Measurements from ENCODE around the gene RNF213.

The RNF213 gene

DNA sequence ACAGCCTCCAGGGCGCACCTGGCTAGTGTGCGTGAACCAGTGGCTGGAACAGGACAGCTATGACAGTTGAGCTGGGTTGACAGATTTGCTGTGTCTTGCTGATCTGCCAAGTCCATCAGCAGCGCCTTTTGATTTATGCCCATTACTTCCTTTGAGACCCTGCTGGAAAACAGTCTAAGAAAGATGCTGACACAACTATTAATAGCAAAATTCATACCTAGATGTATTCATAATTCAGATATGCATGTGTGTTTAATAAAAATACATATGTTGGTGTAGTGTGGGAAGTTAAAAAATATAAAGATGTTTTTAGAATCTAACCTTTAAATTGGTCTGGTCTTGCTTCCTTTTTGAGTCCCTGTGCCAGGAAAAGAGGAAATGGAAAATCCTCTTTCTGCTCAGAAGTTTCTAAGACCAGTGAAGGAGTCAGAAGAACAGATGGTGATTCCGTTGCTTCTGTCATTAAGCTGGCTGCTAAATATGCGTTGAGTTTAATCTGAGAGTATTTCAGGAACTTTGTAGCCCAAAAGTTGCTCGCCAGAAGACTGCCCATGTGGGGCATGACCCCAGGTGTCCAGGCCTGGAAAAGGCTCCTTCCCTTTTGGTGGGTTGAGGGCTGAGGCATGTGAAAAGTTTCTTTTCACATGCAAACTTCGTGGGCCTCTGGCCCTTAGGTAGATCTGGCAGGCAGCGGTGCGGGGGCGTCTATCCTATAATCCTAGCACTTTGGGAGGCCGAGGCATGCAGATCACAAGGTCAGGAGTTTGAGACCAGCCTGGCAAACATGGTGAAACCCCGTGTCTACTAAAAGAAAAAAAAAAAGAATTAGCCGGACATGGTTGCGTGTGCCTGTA is 114.3 kb downstream of the RNF213 start:
- DNase-seq, result no peak

DNA sequence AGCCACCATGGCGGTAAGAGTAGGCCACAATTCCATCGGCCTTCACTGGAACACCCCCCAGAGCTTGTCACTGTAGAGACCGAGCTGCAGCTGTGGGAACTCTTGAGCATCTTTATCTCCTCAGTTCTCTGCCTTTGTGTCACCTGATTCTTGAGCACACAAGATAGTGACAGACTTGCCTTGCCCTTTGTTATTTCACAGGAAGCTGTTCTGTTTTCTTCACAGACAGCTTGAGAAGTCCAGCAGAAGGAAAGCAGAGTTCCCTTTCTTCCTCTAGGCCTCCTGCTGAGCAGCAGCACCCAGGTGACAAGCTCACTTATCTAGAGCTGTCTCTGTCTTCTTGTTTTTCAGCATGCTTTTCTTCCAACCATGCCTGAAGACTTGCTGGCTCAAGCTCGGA is 115.9 kb downstream of the RNF213 start:
- no peak for DNase-seq

DNA sequence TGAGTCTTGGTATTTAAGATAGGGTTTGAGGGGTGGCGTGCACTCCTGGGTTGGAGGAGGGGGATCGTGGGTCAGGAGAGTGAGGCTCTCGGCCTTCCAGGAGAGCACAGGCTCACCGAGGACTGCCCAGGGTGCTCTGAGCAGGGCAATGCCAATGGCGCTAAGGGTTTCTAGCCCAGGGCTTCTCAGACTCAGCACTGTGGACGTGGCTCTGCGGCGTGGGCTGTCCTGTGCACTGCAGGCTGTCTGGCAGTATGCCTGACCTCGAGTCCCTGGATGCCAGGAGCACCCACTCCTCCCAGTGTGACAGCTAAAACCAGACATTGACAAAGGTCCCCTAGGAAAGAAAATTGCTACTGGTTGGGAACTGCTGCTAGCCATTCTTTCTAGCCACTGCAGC is 117.1 kb downstream of the RNF213 start:
- DNase-seq, result no peak

DNA sequence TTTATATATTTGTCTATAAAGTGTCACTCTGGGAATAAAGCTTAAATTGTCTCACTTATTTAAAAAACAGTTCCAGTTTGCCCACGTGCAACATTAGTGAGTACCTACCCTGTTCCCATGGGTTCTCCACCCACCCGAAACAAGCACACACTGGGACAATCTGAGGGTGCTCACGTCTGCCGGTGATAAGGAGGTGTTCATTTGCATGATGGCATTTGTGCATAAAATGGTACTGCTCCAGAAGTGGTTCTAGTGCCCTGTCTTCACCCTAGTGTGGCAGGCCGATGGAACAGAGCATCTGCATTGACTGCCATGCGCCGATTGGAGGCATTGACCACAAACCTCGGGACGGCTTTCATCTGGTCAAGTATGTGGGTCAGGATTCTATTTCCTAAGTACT is 118.7 kb downstream of the RNF213 start:
- no peak for DNase-seq

DNA sequence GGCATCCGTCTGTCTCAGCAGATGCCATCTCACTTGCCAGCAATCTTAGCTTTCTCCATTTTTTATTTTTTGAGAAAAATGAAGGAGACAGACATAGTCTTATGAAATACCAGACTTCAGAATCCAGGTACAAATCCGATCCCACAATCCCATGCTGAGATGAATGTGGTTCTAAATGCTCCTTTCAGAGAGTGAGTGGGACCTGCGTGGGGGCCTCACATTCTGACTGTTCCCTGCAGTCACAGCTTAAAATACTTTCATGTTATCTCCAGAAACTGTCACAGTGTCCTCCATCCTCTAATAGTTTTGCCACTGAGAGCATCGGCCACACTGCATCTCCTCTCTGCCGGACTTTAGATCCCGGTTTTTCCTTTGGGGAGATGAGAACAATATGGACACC is 119.4 kb downstream of the RNF213 start:
- no peak for DNase-seq

DNA sequence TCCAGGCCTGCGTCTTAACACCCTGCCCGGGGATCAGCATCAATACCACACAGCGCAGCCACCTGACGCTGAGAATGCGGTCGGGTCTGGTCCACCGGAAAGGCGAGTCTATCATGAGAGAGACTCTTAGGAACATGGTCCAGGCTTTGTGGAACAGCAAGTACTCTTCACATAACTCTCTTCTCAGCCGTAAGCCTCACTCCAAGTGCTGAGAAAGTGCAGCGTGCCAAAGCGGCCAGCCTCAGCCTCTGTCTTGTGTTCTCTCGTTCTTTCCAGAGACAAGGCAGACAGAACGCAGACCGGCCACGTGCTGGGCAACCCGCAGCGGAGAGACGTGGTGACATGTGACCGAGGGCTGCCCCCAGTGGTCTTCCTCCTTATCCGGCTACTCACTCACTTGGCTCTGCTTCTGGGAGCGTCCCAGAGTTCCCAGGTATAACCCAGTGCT is 119.9 kb downstream of the RNF213 start:
- no peak for DNase-seq

DNA sequence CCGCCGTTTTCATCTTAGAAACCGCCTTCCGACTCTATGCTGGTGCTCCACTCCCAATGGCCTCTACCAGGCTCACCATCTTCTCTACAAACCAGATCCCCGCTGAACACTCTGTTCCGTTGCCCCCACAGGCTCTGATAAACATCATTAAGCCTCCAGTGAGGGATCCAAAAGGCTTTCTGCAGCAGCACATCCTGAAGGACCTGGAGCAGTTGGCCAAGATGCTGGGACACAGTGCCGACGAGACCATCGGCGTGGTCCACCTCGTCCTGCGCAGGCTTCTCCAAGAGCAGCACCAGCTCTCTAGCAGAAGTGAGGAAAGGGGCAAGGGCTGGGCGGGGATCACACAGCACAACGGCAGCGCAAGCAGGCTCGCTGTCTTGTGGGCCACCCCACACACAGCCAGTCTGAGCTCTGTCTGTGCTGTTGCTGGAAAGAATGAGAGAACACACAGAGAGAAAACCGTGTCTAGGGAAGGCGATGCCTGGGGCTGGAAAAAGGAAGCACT is 120.8 kb downstream of the RNF213 start:
- no peak for DNase-seq

DNA sequence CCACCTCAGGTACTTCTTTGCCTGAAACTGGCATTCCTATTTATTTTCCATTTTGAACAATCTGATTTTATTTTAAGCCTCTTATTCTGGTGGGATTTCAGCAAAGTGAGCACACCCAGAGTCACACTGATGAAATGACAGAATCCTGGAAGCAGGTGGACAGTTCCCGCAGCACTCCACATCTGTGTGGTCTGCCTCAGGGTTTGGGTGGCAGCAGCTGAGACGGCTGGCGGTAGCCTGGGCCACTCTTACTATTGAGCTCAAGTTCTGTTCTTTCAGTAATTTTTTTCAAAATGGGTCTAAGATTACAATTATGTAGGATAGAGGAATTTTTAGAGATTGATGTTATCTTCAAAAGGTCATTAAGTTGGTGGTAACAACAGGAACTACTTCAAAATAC is 121.8 kb downstream of the RNF213 start:
- no peak for DNase-seq

DNA sequence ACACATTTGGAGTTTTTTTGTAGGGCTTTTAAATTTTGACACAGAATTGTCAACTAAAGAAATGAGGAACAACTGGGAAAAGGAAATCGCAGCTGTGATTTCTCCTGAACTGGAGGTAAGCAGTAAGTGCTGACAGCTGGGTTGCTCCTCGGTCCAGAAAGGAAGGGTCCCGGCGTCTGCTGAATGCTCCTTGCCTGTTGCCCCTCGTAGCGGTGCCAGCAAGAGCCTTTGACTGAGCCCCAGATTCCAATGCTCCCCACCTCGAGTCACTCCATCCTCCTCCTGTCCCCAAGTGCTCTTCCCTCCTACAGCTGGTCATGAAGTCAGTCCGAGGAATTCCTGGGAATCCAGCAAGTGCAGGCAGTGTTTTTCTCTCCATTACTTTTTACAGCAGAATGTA is 122.3 kb downstream of the RNF213 start:
- no peak for DNase-seq

DNA sequence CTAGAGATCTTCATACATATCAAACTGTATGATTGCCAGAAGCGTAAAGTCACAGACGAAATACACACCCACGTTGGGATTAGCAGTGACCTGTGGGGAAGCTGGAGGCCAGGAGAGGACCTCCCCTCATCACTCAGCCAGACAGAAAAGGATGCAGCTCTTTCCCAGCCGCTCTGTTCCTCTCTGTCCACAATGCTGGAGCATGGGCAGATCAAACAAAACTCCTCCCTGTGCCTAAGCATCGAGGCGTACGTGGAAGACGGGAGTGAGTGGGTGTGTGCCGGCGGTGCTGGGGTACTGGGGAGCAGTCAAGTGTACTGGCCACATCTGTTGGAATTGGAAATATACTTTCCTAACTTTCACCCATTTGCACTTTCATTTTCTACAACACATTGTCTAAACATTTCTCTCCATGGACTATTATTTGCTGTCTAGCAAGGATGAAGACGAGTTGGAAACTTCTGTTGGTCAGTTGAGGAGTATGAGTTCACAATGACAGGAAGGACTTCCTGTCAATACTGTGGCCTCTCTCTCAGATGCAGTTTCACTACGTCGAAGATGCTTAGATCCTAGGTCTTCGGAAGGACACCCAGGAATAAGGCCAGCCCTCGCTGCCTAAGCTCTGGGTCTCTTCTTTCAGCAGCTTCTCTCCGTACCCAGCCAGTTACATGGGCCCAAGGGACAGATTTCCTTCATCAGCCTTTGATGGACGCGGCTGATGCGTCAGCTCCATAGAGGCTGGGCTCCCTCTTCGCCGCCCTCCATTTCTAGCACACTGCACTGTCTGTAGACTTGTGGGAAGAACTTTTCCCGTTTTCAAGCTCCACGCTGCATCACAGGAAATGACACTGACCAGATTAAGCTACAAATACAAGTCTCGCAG is 123.7 kb downstream of the RNF213 start:
- DNase-seq, result no peak

DNA sequence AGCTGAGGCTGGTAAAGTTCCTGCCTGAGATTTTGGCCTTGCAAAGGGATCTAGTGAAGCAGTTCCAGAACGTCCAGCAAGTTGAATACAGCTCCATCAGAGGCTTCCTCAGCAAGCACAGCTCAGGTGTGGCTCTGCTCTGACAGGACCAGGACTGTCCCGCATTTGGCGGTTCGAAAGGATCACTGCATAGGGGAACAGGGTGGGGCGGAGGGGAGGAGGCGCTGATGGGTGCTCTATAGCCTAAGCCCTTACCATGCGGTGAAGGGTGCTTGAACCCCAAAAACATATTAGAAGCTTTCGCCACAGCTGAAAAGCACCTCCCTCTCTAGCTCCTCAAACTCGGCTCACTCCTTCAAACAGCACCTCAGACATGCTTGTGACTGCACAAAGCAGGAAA is 124.4 kb downstream of the RNF213 start:
- DNase-seq, result no peak

DNA sequence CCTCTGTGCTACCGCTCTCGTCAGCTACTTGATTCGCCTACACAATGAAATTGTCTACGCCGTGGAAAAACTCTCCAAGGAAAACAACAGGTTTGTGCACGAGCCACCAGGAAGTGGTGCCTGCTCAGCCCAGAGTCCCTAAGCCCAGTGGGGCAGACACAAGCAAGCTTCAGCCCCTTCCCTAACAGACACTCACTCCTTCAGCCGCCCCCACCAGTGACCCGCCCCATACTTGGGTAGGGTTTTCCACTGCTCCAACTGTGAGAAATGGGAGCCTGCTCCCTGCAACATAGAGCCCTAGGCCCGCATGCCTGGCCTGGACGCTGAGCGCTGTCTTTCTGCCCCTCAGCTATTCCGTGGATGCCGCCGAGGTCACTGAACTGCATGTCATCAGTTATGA is 125.7 kb downstream of the RNF213 start:
- no peak for DNase-seq

DNA sequence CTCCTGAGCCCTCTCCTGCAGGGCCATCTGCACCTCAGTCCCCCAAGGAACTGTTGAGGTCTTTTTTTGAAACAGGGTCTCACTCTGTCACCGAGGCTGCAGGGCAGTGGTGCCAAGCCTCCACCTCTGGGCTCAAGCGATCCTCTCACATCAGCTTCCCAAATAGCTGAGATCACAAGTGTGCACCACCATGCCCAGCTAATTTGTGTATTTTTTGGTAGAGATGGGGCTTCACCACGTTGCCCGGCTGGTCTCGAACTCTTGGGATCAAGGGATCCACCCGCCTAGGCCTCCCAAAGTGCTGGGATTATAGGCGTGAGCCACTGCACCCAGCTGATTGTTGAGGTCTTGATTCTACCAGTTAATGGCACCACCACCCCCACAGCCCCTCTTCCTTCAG is 126.4 kb downstream of the RNF213 start:
- no peak for DNase-seq

DNA sequence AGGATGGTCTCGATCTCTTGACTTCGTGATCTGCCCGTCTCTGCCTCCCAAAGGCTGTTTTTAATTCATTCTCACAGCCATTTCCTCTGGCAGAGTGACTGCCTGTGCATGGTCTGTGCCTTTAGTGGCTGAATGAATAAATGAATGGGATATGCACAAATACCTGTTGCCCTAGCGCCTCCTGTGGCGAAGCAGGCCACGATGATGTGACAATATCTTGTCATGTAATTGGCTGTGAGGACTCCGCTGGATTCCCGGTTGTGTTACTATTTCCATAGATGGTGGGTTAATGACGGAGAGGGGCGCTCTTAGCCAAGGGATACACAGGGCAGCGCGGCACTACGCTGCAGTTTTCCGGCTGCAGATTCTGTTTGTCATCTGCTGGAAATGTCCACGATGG is 127.5 kb downstream of the RNF213 start:
- DNase-seq, result no peak

DNA sequence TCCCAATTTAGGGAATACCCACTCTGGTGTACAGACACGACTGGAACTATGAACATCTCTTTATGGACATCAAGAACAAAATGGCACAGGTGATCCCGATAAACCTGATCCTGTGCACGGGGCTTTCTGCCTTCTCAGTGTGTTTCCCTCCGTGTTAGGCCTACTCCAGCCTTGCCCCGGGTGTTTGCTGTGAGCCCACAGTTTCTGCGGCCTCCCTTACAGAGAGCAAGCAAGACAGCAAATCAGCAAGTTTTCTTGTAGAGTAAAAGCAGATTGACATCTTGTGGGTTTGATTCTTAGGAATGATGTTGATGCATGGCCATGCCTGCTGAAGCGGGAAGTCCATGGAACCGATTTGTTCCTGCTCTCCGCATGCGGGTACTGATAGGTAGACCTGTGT is 127.9 kb downstream of the RNF213 start:
- DNase-seq, result no peak

DNA sequence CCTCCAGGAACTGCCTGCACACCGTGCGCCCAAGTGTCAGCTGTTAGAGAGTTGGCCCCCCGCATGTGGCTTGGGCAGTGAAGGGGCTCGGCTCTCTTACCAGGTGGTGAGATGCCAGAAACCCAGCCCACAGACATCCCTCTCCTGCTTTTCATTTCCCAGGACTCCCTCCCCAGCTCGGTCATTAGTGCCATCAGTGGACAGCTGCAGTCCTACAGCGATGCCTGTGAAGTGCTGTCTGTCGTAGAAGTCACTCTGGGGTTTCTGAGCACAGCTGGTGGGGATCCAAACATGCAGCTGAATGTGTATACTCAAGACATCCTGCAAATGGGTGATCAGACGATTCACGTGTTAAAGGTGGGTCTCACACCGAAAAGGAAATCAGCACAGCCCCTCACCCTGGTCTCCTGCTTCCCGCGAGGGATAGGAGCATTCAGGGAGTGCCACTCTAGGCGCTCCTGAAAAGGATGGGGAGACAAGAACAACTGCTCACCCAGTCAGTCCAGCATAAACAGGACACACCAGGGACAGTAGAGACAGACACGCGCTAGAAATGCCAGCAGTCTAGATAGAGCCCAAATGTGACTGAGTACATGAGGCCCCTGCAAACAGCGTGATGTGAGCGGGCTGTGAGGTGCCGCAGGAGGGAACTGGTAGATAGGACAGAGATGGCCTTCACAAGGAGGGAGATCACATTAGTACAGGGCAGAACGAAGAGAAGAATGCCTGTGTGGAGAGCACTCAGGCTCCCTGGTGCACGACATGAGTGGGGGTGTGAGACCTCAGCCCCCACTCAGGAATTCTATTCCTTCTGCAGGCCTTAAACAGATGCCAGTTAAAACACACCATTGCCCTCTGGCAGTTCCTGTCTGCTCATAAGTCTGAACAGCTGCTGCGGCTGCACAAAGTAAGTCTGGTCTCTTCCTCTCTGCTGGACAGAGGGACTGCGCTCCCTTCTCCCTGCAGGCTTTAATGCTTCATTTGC is 128.7 kb downstream of the RNF213 start:
- no peak for DNase-seq

DNA sequence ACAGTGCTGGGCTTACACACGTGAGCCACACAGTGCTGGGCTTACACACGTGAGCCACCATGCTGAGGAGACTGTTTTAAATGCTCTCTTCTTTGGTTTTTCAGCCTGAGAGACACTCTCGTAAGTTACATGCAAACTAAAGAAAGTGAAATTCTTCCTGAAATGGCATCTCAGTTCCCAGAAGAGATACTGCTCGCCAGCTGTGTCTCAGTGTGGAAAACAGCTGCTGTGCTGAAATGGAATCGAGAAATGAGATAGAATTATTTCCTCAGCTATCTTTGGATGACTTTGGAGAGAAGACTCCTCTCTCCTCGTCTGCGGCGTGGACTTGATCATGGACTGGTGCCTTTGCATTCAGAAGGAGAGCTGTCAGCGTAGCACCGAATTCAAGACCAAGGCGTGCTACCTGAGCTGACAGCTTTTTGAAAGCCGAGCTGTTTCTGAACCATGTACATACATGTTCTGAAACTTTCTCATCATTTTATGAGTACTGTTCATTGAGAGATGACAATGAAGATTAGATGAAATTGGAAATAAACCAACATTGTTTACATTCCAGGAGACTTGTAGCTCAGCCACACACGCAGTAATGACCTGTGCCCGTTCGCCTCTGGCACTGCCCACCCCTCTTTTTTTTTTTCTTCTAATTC is 132.7 kb downstream of the RNF213 start:
- DNase-seq, result no peak

DNA sequence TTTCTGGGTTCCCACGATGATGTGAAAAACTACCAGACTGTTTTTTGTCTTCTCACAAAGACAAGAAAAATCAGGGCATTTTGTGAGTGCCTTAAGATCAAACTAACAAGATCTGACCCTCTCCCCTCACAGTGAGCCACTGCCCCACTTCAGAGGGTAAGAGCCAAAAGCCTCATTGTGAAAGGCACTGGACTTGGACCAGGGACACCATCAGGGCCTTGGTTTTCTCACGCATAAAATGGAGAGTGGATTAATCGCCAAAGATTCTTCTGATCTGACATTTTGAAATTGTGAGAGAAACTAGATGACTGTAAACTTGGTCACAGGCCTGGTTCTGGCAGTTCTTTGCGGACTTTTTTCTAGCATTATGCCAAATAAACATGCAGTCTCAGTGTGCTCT is 133.3 kb downstream of the RNF213 start:
- no peak for DNase-seq

DNA sequence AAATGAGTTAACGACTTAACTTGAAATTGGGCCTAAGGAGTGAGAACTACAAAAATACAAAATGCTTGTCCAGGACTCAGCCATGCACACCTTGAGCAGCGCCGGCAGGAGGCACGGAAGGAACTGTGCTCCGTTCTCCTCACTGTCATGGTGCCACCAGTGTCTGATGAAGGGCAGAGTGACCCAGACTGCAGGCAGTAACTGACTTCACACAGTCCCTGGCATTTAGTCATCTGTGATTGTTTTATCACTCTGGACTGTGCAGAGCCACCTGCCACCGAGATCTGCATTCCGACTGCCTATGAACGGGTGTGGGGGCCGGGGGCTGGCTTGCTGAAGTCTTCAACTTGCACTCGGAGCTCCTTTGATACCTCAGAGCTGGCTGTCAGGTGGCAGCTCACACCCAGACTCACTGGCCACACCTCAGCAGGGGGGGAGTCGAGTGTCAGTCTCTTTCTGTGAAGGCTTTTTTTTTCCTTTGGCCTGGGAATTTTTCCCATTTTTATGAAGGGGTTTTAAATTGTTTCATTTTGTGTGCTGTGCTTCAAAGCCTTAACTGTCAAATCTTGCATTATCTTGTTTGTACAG is 134.1 kb downstream of the RNF213 start:
- DNase-seq, result no peak

DNA sequence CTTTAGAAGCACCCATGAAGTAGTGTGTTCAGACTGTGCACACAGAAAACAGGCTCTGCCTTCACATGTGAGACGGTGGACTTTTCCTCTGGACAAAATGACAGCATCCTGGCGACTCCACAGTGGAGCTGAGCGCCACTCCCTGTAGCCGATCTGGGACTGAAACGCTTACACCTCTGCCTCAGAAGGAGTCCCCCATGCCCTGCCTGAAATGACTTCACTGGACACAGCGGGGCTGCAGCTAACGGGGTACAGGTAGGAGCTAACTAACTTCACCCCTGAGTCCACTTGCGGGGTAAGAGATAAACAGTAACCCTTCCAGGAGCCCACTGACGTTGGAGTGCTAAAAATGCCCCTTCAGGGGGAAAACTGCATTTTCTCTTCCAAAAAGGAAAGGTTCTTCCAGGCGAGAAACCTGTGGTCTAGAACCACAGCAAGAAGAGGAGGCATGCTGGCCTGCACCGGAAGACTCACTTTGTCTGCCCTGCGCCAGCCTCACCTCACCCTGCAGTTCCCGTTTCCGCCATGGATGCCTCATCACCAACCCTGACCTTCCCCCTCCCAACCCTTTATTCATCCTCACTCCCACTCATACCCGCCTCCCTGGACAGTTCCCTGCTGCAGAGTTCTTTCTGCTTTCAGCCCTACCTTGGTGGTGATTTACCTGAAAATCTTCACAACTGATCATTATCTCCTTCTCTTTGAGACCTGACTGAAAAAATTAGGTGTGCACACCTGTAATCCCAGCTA is 134.9 kb downstream of the RNF213 start:
- DNase-seq, result no peak

Data from T-helper 9 cell (primary cell).